Fibroblast of skin of right biceps (primary cell): ENCODE results near the gene ADM2.
"Not testable (repeated sequence)": the region's sequence is repeated elsewhere in the genome, so short reads cannot be mapped to it uniquely, and the experiment has no call there.

ENCODE experiments used
- DNase-seq: peaks from one replicate; pipeline ENCODE4 v3.0.0-alpha.2; 2013

ADM2 gene

GRCh38 chr22:50526834-50527801 is 45.8 kb downstream of the ADM2 start:
- DNase-seq: no peak

- no peak for DNase-seq
Observed at GRCh38 chr22:50527921-50528681, 46.8 kb downstream of the ADM2 start.

- DNase-seq: no peak
Observed at GRCh38 chr22:50528682-50529415, 47.5 kb downstream of the ADM2 start.

DNA sequence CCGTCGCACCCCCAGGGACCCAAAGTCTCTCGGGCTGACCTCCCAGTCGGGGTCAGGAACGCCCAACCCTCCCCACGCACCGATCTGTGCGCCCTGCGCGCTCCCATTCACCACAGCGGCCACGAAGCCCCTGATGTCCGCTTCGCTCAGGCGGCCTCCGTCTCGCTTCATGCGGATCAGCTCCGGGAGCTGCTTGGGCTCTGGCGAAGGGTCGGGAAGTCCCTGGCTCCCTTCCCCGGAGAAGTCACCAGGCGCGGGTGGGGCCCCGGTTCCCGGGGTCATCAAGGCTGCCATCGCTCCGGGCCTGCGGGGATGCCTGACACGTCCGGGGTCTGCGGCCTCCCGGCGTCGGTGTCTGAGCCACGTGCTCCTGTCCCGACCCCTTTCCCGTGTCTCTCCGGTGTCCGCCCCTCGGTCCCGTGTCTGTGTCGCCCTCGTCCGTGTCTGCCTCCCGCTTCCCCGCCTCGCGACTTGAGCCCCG is 48.1 kb downstream of the ADM2 start:
- DNase-seq: no peak

DNA sequence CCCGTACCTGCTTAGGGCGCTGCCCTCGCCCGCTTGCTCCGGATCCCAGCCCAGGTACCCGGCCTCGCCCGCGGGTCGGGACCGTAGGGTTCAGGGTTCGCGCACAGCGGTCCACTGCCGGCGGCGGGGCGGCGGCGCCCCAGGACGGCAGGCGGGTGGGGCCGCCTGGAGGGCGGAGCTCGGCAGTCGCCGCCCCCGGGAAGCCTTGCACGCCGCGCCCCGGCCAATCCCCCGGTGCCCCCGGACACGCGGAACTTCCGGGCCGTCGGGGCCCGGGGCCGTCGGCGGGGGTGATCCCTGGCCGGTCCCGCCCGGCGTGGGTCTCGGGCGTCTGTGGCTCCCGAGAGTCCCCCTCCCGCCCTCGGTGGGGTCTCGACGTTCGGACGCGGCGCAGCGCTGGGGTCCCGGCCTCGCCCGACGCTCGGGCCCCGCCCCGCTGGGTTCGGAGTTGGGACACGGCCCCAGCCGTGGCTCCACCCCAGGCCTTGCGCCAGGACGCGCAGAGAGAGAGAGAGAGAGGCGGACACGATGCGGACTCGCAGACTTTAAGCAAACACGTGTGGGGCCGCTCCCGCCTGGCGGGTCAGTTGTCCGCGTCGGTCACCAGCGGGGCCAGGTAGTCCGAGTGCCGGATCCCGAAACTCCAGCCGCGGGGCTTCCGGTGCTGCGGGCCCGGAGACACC is 48.7 kb downstream of the ADM2 start, which contains the start of gene TYMP:
Gene TYMP (minus strand): TSS at position 116 of the 683 bp plus-strand sequence. CDS start 303 bp downstream, outside the sequence.
- DNase-seq: peak; percentile 61

GRCh38 chr22:50530580-50530876 is 49.2 kb downstream of the ADM2 start:
- DNase-seq: no peak

DNA sequence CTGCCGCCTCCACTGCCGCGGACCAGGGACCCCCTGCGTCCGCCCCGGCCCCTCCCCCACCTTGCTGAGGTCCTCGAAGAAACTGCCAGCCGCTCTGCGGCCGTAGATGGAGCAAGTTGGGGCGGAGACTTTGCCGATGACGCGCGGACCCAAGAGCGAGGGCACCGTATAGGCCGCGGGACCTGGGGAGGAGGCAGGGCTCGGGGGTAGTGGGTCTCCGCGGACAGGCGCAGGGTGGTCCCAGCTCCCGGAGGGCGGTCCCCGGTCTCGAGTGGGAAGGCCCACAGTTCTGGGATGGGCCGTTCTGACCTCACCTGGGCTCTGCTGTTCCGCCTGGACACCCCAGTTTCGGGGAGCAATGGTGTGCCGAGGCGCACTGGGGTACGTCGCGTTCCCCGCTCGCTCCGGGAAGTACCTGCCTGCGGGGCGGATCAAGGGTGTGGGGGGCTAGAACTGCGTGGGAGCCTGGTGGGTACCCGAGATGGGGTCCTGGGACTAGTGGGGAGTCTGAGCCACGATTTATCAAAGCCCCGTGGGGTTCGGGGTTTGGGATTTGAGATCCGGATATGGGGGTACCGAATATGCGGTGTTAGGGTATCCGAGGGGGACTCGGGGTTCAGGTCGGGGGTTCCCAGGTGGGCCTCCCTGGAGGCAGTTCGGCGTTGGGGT is 49.7 kb downstream of the ADM2 start:
- peak; percentile 74 for DNase-seq

GRCh38 chr22:50531546-50531961 is 50.2 kb downstream of the ADM2 start:
- DNase-seq: no peak

GRCh38 chr22:50531962-50532674 is 50.8 kb downstream of the ADM2 start:
- peak; percentile 59 for DNase-seq

DNA sequence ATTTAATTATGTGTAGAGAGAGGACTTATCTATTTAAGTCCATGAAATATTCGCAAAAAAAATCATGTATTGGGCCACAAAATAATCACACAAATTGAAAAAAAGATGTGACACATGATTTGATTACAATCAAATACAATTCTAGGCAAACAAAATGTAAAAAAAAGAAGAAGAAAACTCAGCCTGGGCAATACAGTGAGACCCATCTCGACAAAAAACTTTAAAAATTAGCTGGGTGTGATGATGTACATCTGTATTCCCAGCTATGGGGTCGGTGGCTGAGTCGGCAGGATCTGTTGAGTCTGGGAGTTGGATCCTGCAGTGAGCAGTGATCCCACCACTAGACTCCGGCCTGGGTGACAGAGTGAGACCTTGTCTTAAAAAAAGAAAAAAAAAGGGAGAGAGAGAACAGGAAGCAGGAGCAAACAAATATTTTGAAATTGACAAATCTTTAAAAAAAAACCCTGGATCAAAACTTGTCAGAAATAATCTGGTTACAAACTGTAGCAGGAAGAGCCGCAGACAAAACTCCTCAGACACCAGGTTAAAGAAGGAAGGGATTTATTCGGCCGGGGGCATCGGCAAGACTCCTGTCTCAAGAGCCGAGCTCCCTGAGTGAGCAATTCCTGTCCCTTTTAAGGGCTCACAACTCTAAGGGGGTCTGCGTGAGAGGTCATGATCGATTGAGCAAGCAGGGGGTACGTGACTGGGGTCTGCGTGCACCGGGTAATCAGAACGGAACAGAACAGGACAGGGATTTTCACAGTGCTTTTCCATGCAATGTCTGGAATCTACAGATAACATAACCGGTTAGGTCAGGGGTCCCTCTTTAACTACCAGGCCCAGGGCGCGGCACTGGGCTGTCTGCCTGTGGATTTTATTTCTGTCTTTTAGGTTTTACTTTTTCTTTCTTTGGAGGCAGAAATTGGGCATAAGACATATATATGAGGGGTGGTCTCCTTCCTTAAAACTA is 51.8 kb downstream of the ADM2 start:
- no peak for DNase-seq

DNA sequence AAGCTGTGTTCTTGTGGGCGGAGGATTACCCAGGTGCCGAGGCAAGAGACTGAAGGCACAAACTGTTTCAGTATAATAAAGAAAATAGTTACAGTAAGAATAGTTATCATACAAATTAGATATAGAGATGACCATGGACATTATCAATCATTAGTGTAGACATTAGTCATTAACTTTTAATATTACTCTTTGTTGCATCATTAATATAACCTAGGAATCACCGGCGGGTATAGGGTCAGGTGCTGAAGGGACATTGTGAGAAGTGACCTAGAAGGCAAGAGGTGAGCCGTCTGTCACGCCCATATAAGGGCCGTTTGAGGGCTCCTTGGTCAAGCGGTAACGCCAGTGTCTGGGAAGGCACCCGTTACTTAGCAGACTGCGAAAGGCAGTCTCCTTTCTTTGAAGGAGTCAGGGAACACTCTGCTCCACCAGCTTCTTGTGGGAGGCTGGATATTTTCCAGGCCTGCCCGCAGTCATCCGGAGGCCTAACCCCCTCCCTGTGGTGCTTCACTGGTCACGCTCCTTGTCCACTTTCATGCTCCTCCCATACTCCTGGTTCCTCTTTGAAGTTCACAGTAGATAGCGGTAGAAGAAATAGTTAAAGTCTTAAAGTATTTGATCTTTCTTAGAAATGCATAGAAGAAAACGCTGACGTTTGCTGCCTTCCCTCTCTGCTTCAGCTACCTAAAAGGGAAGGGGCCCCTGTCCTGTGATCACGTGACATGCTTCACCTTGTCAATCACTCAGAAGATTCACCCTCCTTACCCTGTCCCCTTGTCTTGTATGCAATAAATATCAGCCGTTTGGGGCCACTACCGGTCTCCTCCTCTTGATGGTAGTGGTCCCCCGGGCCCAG is 52.7 kb downstream of the ADM2 start:
- DNase-seq: not testable (repeated sequence)

GRCh38 chr22:50535113-50535512 is 53.8 kb downstream of the ADM2 start:
- DNase-seq: no peak
